SK-N-MC (cell line): ENCODE results near the gene DTNA.

ENCODE experiments used
- EZH2 ChIP-seq: fragments of 200-600 bp; sonication (generic); IDR thresholded peaks from one replicate; pipeline ENCODE4 v1.6.1; 2017; ENCODE audit warnings: antibody characterized with exemption
- FOXP2 ChIP-seq: optimal IDR thresholded peaks from 2 replicates; pipeline ENCODE3; 2011; ENCODE audit warnings: mild to moderate bottlenecking, moderate library complexity; ENCODE audit not compliant: insufficient read depth; ENCODE audit errors: extremely low read length, control extremely low read depth

- no peak for TF ChIP-seq EZH2
- no peak for TF ChIP-seq FOXP2
These were observed 95.2 kb downstream of the DTNA start for GRCh38 chr18:34805103-34805877.
